SU-DHL-6 (cell line): ENCODE data around the gene CYP2S1.
"Not testable (repeated sequence)": the region's sequence is repeated elsewhere in the genome, so short reads cannot be mapped to it uniquely, and the experiment has no call there.

ENCODE experiments used
- H2AFZ ChIP-seq: fragments of 200-600 bp; sonication (generic); 2 replicates; pipeline ENCODE4 v1.6.1; 2014; ENCODE audit warnings: low read depth, mild to moderate bottlenecking, moderate library complexity, mixed read lengths, antibody characterized with exemption, low read length; ENCODE audit not compliant: severe bottlenecking
- H3F3A ChIP-seq: fragments of 200-600 bp; shearing (Covaris generic); 2 replicates; pipeline ENCODE4 v1.6.0; 2016; ENCODE audit warnings: antibody characterized with exemption, mild to moderate bottlenecking; ENCODE audit not compliant: insufficient read depth
- H3K27ac ChIP-seq: fragments of 200-600 bp; sonication (generic); 2 replicates; pipeline ENCODE4 v1.5.1; 2016; ENCODE audit warnings: low read depth, mild to moderate bottlenecking, low read length, moderate library complexity, mixed read lengths
- H3K27me3 ChIP-seq: fragments of 200-600 bp; sonication (generic), shearing (Covaris generic); 2 replicates; pipeline ENCODE4 v1.6.0; 2014; ENCODE audit warnings: mild to moderate bottlenecking, low read length
- H3K36me3 ChIP-seq: fragments of 200-600 bp; sonication (generic); 2 replicates; pipeline ENCODE4 v1.6.1; 2014; ENCODE audit warnings: mild to moderate bottlenecking, low read length, mixed read lengths
- H3K4me2 ChIP-seq: fragments of 300-600, 200-600 bp; shearing (Covaris generic), sonication (generic); 2 replicates; pipeline ENCODE4 v1.6.0; 2014; ENCODE audit warnings: low read length, low read depth, mild to moderate bottlenecking; ENCODE audit not compliant: poor library complexity, severe bottlenecking
- H3K4me3 ChIP-seq: fragments of 200-600 bp; sonication (generic); 2 replicates; pipeline ENCODE4 v1.5.1; 2014; ENCODE audit warnings: antibody characterized with exemption, low read length, mild to moderate bottlenecking, mixed read lengths; ENCODE audit not compliant: insufficient read depth, poor library complexity, severe bottlenecking
- H3K79me2 ChIP-seq: fragments of 200-600 bp; sonication (generic); 2 replicates; pipeline ENCODE4 v1.6.1; 2014; ENCODE audit warnings: mild to moderate bottlenecking, low read length, moderate library complexity; ENCODE audit not compliant: insufficient read depth
- H3K9ac ChIP-seq: fragments of 200-600 bp; sonication (generic); 2 replicates; pipeline ENCODE4 v1.7.0; 2014; ENCODE audit warnings: mild to moderate bottlenecking, low read length
- H3K9me2 ChIP-seq: fragments of 200-600 bp; sonication (generic); replicated peaks from 2 replicates; pipeline ENCODE4 v1.6.1; 2014; ENCODE audit warnings: low read length; ENCODE audit not compliant: insufficient read depth
- H3K9me3 ChIP-seq: fragments of 200-600 bp; sonication (generic); 2 replicates; pipeline ENCODE4 v1.6.1; 2014; ENCODE audit warnings: low read length, mixed read lengths; ENCODE audit not compliant: insufficient read depth
- H4K20me1 ChIP-seq: fragments of 200-600 bp; sonication (generic); 2 replicates; pipeline ENCODE4 v1.6.1; 2014; ENCODE audit warnings: low read depth, mild to moderate bottlenecking, antibody characterized with exemption, low read length, moderate library complexity, mixed read lengths
- EZH2phosphoT487 ChIP-seq: fragments of 200-600 bp; sonication (generic), shearing (Covaris generic); conservative IDR thresholded peaks from 2 replicates; pipeline ENCODE4 v1.6.1; 2018; ENCODE audit warnings: mild to moderate bottlenecking, antibody characterized with exemption, low read length, moderate library complexity, mixed read lengths
- TF ChIP-seq, protein P1 (sequence below): fragments of 200-600 bp; sonication (generic); IDR thresholded peaks from one replicate; pipeline ENCODE4 v1.5.1; 2017; ENCODE audit warnings: antibody characterized with exemption, mild to moderate bottlenecking, low read length, moderate library complexity; ENCODE audit not compliant: insufficient read depth, poor library complexity, severe bottlenecking

CYP2S1 gene

GRCh38 chr19:41192574-41193429 is at the start of gene CYP2S1:
Gene CYP2S1 (plus strand): TSS chr19:41193219. CDS start chr19:41193265, 46 bp downstream.
- Histone ChIP-seq H3K27ac (no peak within 1 kb of the TSS), H3K4me2 (no peak within 1 kb of the TSS), H3K27me3 (no peaks in the 10 kb centered on the region), H3K9me2 (no peaks in the 10 kb centered on the region), H3K4me3 (no peak within 1 kb of the TSS), H3K9me3 (no peaks in the 10 kb centered on the region), H3K36me3 (no peaks in the 10 kb centered on the region), H3K9ac (no peak within 1 kb of the TSS), H3K79me2 (no peaks in the 10 kb centered on the region), H3F3A (no peaks in the 10 kb centered on the region), H2AFZ (no peak within 1 kb of the TSS), H4K20me1 (no peaks in the 10 kb centered on the region)
- TF ChIP-seq EZH2phosphoT487: no peak
- TF ChIP-seq, protein P1, sequence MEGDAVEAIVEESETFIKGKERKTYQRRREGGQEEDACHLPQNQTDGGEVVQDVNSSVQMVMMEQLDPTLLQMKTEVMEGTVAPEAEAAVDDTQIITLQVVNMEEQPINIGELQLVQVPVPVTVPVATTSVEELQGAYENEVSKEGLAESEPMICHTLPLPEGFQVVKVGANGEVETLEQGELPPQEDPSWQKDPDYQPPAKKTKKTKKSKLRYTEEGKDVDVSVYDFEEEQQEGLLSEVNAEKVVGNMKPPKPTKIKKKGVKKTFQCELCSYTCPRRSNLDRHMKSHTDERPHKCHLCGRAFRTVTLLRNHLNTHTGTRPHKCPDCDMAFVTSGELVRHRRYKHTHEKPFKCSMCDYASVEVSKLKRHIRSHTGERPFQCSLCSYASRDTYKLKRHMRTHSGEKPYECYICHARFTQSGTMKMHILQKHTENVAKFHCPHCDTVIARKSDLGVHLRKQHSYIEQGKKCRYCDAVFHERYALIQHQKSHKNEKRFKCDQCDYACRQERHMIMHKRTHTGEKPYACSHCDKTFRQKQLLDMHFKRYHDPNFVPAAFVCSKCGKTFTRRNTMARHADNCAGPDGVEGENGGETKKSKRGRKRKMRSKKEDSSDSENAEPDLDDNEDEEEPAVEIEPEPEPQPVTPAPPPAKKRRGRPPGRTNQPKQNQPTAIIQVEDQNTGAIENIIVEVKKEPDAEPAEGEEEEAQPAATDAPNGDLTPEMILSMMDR: no peak

DNA sequence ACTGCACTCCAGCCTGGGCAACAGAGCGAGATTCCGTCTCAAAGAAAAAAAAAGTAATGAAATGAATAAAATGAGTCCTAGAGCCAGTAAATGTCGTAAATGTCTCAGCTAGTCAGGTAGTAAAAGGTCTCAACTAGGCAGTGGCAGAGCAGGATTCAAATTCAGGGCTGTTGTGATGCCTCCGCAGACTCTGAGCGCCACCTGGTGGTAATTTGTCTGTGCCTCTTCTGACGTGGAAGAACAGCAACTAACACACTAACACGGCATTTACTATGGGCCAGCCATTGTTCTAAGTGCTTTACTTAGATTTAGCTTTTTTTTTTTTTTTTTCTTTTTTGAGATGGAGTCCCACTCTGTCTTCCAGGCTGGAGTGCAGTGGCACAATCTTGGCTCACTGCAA is 48.6 kb upstream of the CYP2S1 start:
- TF ChIP-seq, protein P1: peak; percentile 77
- no peak for TF ChIP-seq EZH2phosphoT487
- Histone ChIP-seq H3K27me3 (no peaks in the 10 kb centered on the region), H3F3A (no peaks in the 10 kb centered on the region), H4K20me1 (no peaks in the 10 kb centered on the region), H3K36me3 (no peaks in the 10 kb centered on the region), H3K4me3 (no peak overlapping the region), H3K9me3 (no peaks in the 10 kb centered on the region), H3K27ac (no peak overlapping the region), H2AFZ (no peak overlapping the region), H3K9ac (no peak overlapping the region), H3K9me2 (no peaks in the 10 kb centered on the region), H3K4me2 (no peak overlapping the region), H3K79me2 (no peaks in the 10 kb centered on the region)

DNA sequence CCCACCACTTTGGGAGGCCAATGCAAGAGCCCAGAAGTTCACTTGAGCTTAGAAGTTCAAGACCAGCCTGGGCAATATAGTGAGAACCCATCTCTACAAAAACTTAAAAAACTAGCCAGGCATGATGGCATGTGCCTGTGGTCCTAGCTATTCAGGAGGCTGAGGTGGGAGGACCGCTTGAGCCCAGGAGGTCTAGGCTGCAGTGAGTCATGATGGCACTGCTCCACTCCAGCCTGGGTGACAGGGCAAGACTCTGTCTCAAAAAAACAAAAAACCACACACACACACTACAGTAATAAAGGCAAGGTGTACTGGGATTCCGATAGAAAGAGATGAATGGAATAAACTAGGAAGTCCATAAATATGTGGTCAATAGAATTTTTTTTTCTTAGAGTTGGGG is 43.2 kb upstream of the CYP2S1 start:
- H3K79me2 ChIP-seq: no peaks in the 10 kb centered on the region
- H3K27me3 ChIP-seq: no peaks in the 10 kb centered on the region

GRCh38 chr19:41150986-41151385 is 42.0 kb upstream of the CYP2S1 start:
- not testable (repeated sequence) for H3K9ac ChIP-seq, H3K79me2 ChIP-seq, H3K36me3 ChIP-seq, H3F3A ChIP-seq, H3K4me2 ChIP-seq, H3K4me3 ChIP-seq, H2AFZ ChIP-seq, H3K27me3 ChIP-seq, H3K9me2 ChIP-seq, H4K20me1 ChIP-seq, H3K9me3 ChIP-seq, H3K27ac ChIP-seq

More for the DNA sequence above, 43.2 kb upstream of the CYP2S1 start:
- Histone ChIP-seq H3K4me3 (no peak overlapping the region), H4K20me1 (no peaks in the 10 kb centered on the region), H3K27ac (no peak overlapping the region), H3K9ac (no peak overlapping the region), H3K4me2 (no peak overlapping the region), H2AFZ (no peak overlapping the region), H3F3A (no peaks in the 10 kb centered on the region), H3K9me3 (no peaks in the 10 kb centered on the region), H3K9me2 (no peaks in the 10 kb centered on the region), H3K36me3 (no peaks in the 10 kb centered on the region)
- no peak for TF ChIP-seq EZH2phosphoT487
- TF ChIP-seq, protein P1: no peak
